Measurements from ENCODE around the gene C1QTNF1.

The C1QTNF1 gene

DNA sequence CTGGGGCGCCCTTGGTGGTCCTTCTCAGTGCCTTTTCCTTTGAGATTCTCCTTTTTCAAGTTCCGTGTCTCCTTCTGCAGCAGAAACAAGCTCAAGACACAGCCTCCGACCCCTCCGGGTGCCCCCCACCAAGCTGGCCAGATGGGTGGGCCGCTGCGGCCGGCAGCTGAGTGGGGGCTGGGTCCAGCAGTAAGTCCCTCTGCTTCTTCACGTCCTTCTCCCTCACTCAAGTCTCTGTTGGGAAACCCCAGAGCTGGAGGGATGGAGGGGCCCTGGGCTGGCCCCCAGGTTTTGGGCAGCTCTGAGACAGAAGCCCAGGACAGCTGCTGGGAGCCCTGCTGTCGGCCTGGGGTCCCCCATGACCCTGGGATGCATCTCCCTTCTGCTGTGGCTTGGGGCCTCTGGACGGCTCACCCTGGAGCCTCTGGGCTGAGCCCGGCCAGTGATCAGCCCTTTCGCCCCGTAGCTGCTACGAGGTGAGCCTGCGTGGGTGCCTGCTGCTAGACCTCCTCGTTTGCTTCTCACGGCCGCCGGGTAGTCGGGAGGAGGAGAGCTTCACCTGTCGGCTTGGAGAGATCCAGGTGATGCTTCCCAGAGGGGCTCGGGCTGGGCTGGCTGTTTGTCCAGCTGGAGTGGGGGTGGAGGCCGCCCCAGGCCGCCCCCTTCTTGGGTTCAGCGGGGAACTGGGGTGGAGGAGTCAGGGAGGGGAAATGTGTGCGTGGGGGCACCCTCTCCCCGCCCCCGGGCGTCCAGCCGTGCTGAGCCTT, 61.4 kb downstream of the C1QTNF1 start:
- Histone ChIP-seq H3K4me3 (ENCODE audit: extremely low read depth, insufficient read depth, low read length, poor library complexity, severe bottlenecking) (no peak overlapping the region), H3K27ac (ENCODE audit: low read depth, low read length, severe bottlenecking) (no peak overlapping the region), H3K36me3 (ENCODE audit: control insufficient read depth, insufficient read depth, low read length) (peaks cover 28% of the 10 kb centered on the region), H3K9me3 (ENCODE audit: control insufficient read depth, low read length) (no peaks in the 10 kb centered on the region), H3K4me1 (ENCODE audit: control insufficient read depth, insufficient read depth, low read length, poor library complexity, severe bottlenecking) (no peaks in the 10 kb centered on the region)
- 95% methylated on average over 17 to 25 of the region's 30 CpGs for WGBS, 2 experiments (ENCODE audit: insufficient coverage in 2 of 2)

DNA sequence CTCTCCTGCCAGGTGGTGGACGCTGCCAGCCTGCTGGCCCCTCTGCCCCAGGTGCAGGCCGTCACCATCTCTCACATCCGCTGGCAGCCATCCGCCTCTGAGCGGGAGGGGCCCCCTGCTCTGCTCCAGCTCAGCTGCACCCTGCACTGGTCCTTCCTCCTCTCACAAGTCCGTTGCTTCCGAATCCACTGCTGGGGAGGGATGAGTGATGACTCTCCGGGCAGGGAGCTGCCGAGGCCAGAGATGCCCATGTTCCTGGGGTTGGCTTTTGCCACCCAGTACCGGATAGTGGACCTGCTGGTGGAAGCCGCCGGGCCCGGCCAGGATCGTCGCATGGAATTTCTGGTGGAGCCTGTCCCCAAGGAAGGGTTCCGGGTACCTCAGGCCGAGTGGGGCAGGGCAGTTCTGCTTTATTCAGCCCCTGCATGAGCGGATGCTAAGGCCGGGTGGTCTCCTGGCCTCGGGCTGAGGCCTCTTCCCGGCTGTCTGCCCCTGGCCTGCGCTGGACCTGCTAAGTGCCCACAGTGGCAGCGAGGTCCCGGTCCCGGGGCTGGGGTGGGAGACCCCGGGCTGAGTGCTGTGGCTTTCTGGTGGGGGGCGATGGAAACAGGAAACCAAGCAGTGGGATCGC, 62.1 kb downstream of the C1QTNF1 start:
- 91 to 95% methylated on average over 19 to 25 of the region's 28 CpGs for WGBS, 2 experiments (ENCODE audit: insufficient coverage in 2 of 2)

DNA sequence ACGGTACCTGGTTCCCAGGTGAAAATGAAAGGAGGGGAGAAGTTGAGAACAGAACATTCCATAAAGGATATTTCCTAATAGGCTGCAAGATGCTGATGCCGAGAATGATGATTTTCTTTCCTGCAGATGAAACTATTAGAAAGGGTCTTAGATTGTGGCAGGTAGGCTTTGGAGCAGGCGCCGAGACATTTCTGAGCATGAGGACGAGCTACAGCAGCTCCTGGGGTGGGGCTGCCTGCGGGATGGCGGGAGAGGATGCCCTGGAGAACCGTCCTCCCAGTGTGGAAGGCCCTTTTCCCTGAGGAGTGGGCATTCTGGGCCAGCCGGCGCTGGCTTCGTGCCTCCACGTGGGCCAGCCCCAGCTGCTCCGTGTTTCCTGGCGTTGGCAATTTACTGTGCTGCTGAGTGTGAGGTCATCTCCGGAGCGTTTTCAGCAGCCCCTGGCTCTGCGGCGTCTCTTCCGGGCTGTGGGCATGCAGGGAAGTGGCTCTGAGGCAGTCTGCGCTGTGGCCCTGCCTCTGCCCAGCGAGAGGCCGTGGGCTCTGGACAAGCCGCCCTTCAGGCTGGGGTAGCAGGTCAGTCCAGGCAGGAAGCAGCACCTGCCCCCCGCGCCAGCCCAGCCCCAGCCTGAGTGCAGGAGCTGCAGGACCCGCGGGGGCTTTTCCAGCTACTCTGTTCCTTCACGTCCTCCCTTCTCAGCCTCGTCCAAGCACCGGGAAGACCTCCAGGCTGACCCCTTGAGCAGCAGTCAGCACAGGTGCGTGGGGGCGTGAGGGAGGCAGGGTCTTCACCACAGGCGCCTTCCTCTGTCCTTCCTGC, 62.8 kb downstream of the C1QTNF1 start:
- Histone ChIP-seq H3K4me1 (ENCODE audit: control insufficient read depth, insufficient read depth, low read length, poor library complexity, severe bottlenecking) (no peaks in the 10 kb centered on the region), H3K27ac (ENCODE audit: low read depth, low read length, severe bottlenecking) (no peak overlapping the region), H3K9me3 (ENCODE audit: control insufficient read depth, low read length) (no peaks in the 10 kb centered on the region), H3K36me3 (ENCODE audit: control insufficient read depth, insufficient read depth, low read length) (peaks cover 21% of the 10 kb centered on the region), H3K4me3 (ENCODE audit: extremely low read depth, insufficient read depth, low read length, poor library complexity, severe bottlenecking) (no peak overlapping the region)
- WGBS, 2 experiments (ENCODE audit: insufficient coverage in 2 of 2): 93 to 94% methylated on average over 28 to 32 of the region's 33 CpGs

More for the DNA sequence above, 62.1 kb downstream of the C1QTNF1 start:
- Histone ChIP-seq H3K4me1 (ENCODE audit: control insufficient read depth, insufficient read depth, low read length, poor library complexity, severe bottlenecking) (no peaks in the 10 kb centered on the region), H3K9me3 (ENCODE audit: control insufficient read depth, low read length) (no peaks in the 10 kb centered on the region), H3K27ac (ENCODE audit: low read depth, low read length, severe bottlenecking) (no peak overlapping the region), H3K4me3 (ENCODE audit: extremely low read depth, insufficient read depth, low read length, poor library complexity, severe bottlenecking) (no peak overlapping the region), H3K36me3 (ENCODE audit: control insufficient read depth, insufficient read depth, low read length) (peaks cover 21% of the 10 kb centered on the region)

DNA sequence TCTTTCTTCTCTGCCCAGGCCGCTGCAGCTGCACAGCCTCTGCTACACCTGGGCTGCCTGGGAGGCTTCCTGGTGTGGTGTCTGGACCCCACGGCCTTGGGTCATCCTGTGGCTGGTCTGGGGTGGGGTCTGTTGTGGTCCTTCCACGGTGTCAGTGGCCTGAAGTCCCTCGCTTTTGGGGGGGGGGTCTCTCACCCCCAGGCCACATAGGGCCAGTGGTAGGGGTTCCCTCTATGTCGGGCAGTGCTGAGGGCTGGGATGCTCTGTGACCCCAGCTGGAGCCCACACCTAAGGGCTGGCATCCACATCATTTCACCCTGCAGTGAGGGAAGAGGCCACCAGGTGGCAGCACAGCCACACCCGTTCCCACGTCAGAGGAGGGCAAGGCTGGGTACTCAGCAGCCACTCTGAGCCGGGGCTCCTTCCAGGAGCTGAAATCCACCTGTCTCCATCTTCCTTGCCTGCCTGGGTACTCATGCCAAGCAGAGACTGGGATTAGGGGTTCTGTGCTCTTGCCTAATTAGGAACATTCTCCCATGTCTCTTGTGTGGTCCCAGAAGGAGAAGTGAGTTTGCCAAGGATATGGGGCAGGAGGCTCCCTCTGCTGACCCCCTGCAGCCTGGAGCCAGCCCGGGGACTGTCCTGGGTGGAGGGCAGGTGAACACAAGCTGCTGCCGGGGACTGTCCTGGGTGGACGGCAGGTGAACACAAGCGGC, 63.6 kb downstream of the C1QTNF1 start:
- Histone ChIP-seq H3K4me1 (ENCODE audit: control insufficient read depth, insufficient read depth, low read length, poor library complexity, severe bottlenecking) (no peaks in the 10 kb centered on the region), H3K9me3 (ENCODE audit: control insufficient read depth, low read length) (no peaks in the 10 kb centered on the region), H3K27ac (ENCODE audit: low read depth, low read length, severe bottlenecking) (no peak overlapping the region), H3K4me3 (ENCODE audit: extremely low read depth, insufficient read depth, low read length, poor library complexity, severe bottlenecking) (no peak overlapping the region), H3K36me3 (ENCODE audit: control insufficient read depth, insufficient read depth, low read length) (peaks cover 17% of the 10 kb centered on the region)
- WGBS, 2 experiments (ENCODE audit: insufficient coverage in 2 of 2): 51 to 59% methylated on average over 7 to 11 of the region's 12 CpGs

DNA sequence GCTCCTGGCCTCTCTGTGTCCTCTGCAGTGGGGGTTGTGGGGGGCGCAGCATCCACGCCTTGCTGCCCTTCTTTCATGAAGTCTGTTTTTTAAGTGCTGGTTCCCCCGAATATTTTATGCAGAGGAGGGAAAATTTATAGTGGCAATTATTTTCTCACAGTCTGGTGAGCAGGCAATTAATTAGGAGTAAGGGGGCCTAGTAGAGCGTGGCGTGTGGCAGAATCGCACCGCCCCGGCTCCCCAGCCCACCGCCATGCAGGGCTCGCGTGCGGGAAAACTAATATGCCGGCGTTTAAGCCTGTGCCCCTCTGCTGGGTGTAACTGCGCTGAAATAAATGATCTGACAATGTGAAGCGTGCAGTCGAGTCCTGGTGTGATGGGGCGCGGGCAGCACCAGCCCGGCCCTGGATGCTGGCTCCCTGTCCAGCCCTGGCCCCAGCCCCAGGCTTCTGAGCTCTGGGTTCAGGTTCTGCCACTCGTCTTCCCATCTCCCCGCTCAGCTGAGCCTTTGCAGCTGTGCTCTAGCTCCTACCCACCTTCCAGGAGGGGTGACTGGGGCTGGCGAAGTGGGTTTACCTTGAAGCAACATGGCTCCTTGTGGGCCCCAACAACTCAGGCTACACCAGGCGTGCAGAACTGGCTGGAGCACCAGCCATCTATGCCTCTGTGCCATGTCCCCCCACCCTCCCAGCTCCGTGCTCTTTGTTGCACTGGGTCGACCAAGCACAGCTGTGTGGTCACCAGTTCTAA, 64.5 kb downstream of the C1QTNF1 start:
- Histone ChIP-seq H3K4me1 (ENCODE audit: control insufficient read depth, insufficient read depth, low read length, poor library complexity, severe bottlenecking) (no peaks in the 10 kb centered on the region), H3K36me3 (ENCODE audit: control insufficient read depth, insufficient read depth, low read length) (peaks cover 14% of the 10 kb centered on the region), H3K27ac (ENCODE audit: low read depth, low read length, severe bottlenecking) (no peak overlapping the region), H3K4me3 (ENCODE audit: extremely low read depth, insufficient read depth, low read length, poor library complexity, severe bottlenecking) (no peak overlapping the region), H3K9me3 (ENCODE audit: control insufficient read depth, low read length) (no peaks in the 10 kb centered on the region)
- WGBS, 2 experiments (ENCODE audit: insufficient coverage in 2 of 2): 89 to 96% methylated on average over 23 to 25 of the region's 26 CpGs

DNA sequence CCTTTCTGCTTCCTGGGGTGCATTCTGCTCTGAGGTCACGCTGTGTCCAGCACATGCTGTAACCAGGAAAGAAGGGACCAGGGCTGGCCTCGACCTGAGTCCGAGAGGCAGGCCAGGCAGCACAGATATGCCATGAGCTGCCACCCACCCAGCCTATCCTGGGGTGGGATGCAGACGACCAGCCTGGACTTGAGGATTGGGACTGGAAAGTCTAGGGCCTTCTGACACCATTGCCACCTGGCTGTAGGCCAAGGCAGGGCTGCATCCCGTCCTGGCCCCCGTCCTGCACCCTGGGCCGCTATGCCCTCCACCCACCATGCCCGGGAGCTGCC, 65.0 kb downstream of the C1QTNF1 start:
- no peaks in the 10 kb centered on the region for H3K4me1 ChIP-seq (ENCODE audit: control insufficient read depth, insufficient read depth, low read length, poor library complexity, severe bottlenecking)
- 91 to 92% methylated on average over 2 to 4 of the region's 8 CpGs for WGBS, 2 experiments (ENCODE audit: insufficient coverage in 2 of 2)
- H3K27ac ChIP-seq (ENCODE audit: low read depth, low read length, severe bottlenecking): no peak overlapping the region
- H3K9me3 ChIP-seq (ENCODE audit: control insufficient read depth, low read length): no peaks in the 10 kb centered on the region
- H3K4me3 ChIP-seq (ENCODE audit: extremely low read depth, insufficient read depth, low read length, poor library complexity, severe bottlenecking): no peak overlapping the region
- peaks cover 14% of the 10 kb centered on the region for H3K36me3 ChIP-seq (ENCODE audit: control insufficient read depth, insufficient read depth, low read length)

DNA sequence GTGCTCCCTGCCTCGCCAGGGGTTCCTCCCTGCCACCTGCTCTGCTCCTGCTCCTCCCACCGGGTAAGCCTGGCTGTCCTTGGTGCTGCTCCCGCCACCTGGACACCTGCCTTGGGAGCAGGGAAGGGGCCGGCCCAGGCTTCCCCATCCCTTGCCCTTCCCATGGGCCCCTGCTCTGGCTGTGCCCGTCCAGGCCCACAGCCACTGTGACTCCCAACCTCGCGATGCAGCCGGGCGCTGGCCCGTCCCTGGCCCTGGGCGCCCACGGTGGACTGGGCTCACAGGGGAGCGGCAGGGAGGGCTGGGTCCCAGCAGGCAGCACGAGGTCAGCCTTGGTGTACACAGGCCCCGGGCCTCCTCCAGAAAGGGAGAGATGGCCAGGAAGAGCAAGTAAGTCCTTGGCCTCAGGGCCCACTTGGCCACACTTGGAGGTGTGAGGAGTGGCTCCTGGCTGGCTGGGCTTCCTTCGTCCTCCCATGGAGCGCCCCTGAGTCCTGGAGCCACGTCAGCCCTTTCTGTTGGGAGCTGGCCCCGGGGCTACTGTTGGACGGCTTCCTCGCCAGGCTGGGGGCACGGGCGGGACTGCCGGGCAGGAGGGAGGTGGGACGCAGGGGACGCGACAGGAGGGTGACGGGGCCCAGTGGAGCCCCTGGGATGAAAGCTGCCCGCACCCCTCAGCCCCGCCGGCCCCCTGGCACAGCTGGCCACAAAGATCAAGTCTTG, 65.9 kb downstream of the C1QTNF1 start:
- peaks cover 6% of the 10 kb centered on the region for H3K36me3 ChIP-seq (ENCODE audit: control insufficient read depth, insufficient read depth, low read length)
- 86 to 92% methylated on average over 27 to 31 of the region's 31 CpGs for WGBS, 2 experiments (ENCODE audit: insufficient coverage in 2 of 2)
- H3K9me3 ChIP-seq (ENCODE audit: control insufficient read depth, low read length): no peaks in the 10 kb centered on the region
- no peaks in the 10 kb centered on the region for H3K4me1 ChIP-seq (ENCODE audit: control insufficient read depth, insufficient read depth, low read length, poor library complexity, severe bottlenecking)
- H3K27ac ChIP-seq (ENCODE audit: low read depth, low read length, severe bottlenecking): no peak overlapping the region
- no peak overlapping the region for H3K4me3 ChIP-seq (ENCODE audit: extremely low read depth, insufficient read depth, low read length, poor library complexity, severe bottlenecking)

DNA sequence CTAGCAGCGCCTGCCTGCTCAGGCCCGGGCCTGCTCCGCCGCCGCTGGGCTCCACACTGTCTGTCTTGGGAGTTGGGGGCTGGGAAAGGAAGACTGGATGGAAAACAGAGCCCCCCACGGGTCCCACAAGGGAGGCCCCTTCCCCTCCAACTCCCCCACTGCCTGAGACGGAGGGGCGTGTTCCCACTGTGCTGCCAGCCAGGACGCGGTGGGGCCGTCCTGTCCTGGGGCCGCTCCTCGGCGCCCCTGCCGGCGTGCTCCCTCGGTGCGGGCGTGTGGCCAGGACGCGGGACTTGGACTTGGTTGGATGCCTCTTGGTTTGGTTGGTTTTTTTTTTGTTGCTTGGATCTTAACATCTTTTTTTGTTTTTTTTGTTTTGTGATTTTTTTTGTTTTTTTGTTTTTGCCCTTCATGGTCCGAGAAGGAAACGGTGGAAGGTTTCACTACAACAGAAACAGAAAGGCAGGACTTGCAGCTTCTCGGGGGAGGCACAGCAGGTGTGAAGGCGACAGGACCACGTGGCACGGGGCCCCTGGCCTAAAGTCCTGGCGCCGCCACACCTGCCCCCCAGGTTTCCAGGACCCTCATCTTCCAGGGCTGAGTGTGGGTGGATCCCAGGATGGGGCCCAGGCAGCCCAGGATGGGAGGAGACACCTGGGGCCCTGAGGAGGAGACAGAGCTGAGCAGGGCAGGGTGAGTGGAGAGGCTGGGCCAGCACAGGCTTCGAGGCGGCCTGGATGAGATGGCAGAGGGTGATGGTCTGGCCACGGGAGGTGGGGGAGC, 66.7 kb downstream of the C1QTNF1 start:
- Histone ChIP-seq H3K4me1 (ENCODE audit: control insufficient read depth, insufficient read depth, low read length, poor library complexity, severe bottlenecking) (no peaks in the 10 kb centered on the region), H3K27ac (ENCODE audit: low read depth, low read length, severe bottlenecking) (no peak overlapping the region), H3K36me3 (ENCODE audit: control insufficient read depth, insufficient read depth, low read length) (peaks cover 3% of the 10 kb centered on the region), H3K4me3 (ENCODE audit: extremely low read depth, insufficient read depth, low read length, poor library complexity, severe bottlenecking) (no peak overlapping the region), H3K9me3 (ENCODE audit: control insufficient read depth, low read length) (no peaks in the 10 kb centered on the region)
- 82 to 83% methylated on average over 21 to 24 of the region's 32 CpGs for WGBS, 2 experiments (ENCODE audit: insufficient coverage in 2 of 2)

DNA sequence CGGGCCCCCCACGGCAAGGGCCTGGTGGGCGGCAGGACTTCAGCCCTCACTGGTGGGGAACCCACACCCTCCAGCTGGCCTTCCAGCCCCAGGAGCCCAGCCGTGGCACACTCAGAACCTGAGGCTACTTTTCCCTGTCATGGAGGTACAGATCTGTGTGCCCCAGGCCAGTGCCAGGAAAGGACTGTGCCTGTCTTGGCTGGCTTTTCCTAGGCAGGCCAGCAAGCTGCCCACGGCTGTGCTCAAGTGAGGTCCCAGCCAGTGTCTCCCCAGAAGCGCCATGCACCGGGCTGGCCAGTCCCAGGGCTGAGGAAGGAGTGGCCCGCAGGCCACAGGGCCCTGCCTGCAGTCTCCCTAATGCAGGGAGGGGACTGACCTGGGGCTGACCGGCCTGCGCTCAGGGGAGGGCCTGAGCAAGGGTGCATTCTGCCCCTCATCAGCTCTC, 67.3 kb downstream of the C1QTNF1 start:
- WGBS, 2 experiments (ENCODE audit: insufficient coverage in 2 of 2): 88% methylated on average over 9 of the region's 10 CpGs
- Histone ChIP-seq H3K36me3 (ENCODE audit: control insufficient read depth, insufficient read depth, low read length) (no peaks in the 10 kb centered on the region), H3K4me3 (ENCODE audit: extremely low read depth, insufficient read depth, low read length, poor library complexity, severe bottlenecking) (no peak overlapping the region), H3K4me1 (ENCODE audit: control insufficient read depth, insufficient read depth, low read length, poor library complexity, severe bottlenecking) (no peaks in the 10 kb centered on the region), H3K27ac (ENCODE audit: low read depth, low read length, severe bottlenecking) (no peak overlapping the region), H3K9me3 (ENCODE audit: control insufficient read depth, low read length) (no peaks in the 10 kb centered on the region)

Data from mesodermal cell (in vitro differentiated cells).